Activated CD4-positive, alpha-beta T cell treated with anti-CD3 and anti-CD28 coated beads, Interleukin-10, Interleukin-2, amounts not matched to agents 100 ng/mL and 50 ng/mL, durations not matched to agents 16 hours and 8 hours (primary cell): ENCODE results near the gene G6PC1.
"Not testable (repeated sequence)": the region's sequence is repeated elsewhere in the genome, so short reads cannot be mapped to it uniquely, and the experiment has no call there.

Experiments used
- DNase-seq: peaks from one replicate; pipeline ENCODE4 v3.0.0-alpha.2; 2020

The G6PC1 gene

GRCh38 chr17:42904110-42904469 is 3.5 kb downstream of the G6PC1 start:
- DNase-seq = no peak

DNA sequence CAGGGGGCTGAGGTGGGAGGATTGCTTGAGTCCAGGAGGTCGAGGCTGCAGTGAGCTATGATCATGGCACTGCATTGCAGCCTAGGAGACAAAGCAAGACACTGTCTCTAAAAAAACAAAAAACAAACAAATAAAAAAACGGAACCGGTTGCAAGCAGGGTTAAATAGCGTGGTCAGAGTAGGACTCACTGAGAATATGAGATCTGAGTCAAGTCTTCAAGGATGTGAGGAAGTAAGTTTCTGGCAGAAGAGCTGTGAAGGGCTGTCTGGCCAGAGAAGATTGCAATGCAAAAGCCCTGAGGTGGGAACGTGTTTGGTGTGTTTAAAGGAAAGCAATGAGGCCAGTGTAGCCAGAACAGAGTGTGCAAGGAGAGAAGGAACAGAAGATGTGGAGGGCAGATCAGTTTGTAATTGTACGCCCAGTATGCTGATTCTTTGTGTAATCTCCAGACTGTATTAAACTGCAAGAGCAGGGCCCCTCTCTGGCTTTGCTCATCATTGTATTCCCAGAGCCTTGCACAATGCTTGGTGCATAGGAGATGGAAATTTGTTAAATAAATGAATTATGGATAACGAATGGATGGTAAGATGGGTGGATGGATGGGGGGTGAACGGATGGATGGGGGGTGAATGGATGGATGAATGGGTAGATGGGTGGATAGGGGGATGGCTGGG is 6.3 kb downstream of the G6PC1 start:
- no peak for DNase-seq

DNA sequence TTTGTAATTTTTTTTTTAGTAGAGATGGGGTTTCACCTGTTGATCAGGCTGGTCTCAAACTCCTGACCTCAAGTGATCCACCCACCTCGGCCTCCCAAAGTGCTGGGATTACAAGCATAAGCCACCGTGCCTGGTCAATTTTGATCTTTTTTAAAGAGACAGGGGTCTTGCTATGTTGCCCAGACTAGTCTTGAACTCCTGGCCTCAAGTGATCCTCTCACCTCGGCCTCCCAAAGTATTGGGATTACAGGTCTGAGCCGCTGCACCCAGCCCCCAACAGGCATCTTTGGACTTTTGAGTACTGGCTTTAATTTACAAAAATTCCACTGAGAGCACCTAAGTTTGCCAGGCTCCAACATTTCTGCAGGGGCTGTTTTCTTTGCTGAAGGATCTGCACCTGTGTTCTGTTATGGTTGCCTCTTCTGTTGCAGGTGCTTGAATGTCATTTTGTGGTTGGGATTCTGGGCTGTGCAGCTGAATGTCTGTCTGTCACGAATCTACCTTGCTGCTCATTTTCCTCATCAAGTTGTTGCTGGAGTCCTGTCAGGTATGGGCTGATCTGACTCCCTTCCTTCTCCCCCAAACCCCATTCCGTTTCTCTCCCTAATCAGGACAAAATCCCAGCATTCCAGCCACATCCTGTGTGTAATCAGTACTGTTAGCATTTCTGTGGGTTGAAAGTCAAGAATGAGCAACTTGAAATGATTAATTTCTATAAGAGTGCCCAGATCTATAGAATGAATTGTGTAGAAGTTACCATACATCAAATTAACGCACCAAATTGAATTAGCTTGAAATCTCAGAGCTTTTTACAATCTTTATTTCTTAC is 8.5 kb downstream of the G6PC1 start:
- DNase-seq = no peak

GRCh38 chr17:42913522-42913921 is 12.9 kb downstream of the G6PC1 start:
- DNase-seq = no peak

DNA sequence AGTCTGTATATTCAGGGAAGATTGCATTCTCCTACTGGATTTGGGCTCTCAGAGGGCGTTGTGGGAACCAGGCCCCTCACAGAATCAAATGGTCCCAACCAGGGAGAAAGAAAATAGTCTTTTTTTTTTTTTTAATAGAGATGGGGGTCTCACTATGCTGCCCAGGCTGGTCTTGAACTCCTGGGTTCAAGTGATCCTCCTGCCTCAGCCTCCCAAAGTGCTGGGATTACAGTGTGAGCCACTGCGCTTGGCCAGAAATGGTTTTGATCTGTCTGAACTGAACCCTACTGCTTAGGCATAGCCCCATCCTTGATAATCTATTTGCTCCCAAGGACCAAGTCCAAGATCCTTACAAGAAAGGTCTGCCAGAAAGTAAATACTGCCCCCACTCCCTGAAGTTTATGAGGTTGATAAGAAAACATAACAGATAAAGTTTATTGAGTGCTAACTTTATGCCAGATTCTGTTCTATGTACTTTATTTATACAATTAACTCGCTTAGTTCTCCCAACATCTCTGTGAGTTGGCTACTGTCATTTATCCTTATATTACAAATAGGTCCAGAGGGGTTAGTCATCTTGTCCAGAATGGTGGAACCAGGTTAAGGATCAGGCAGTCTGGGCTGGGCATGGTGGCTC is 13.5 kb downstream of the G6PC1 start:
- DNase-seq = no peak

GRCh38 chr17:42915288-42915687 is 14.7 kb downstream of the G6PC1 start:
- DNase-seq = not testable (repeated sequence)

DNA sequence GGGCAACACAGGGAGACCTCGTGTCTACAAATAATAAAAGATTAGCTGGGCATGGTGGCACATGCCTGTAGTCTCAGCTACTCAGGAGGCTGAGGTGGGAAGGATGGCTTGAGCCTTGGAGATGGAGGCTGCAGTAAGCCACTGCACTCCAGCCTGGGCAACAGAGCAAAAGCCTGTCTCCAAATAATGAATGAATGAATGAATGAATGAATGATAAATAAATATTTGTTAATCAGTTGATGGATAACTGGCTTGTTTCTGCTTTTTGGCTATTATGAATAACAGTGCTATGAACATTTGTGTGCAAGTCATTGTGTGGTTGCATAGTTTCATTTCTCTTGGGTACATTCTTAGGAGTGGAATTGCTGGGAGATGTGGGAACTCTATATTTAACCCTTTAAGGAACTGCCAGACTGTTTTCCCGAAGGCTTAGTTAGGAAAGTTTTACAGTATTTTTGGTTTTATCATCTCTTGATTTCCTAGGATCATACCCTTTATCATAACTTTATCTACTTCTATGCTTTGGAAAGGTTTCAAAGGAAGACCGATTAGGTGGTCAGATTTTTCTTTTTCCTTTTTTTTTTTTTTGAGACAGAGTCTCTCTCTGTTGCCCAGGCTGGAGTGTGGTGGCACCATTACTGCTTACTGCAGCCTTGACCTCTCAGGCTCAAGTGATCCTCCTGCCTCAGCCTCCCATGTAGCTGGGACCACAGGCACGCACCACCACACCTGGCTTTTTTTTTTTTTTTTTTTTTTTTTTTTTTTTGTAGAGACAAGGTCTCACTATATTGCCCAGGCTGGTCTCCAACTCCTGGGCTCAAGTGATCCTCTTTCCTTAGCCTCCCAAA is 16.0 kb downstream of the G6PC1 start:
- not testable (repeated sequence) for DNase-seq

- DNase-seq = no peak
Measured at GRCh38 chr17:42917236-42917603, 16.6 kb downstream of the G6PC1 start.

DNA sequence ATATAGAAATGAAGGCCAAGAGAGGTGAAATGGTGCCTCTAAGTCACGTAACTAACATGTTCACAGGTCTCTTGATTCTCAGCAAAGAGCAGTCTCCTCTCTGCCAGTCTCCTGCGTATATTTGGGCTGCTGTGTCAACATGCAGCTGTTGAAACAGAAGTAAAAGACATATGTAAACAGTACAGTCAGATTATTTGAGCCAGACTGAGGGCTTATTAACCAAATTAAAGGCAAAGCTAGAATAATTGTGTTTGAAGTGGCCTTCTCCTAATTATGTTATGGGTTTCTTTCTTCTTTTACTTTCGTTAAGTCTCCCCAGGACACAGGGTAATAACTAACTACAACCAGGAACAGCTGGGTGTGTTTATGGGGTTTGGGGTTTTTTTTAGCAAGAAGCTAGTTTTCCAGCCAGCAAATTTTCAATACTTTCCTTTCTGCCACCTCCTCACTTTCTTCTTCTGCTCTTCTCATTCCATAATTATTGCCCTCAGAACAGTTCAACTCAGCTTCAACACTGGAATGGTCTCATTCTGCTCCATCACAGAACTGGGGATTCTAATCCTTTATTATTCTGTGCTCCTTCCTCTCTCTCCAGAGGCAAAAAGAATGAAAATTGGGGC is 18.4 kb downstream of the G6PC1 start:
- DNase-seq = no peak

- DNase-seq = not testable (repeated sequence)
Measured at GRCh38 chr17:42919522-42920077, 19.0 kb downstream of the G6PC1 start.

- DNase-seq = no peak
Measured at GRCh38 chr17:42920106-42920900, 19.7 kb downstream of the G6PC1 start.

DNA sequence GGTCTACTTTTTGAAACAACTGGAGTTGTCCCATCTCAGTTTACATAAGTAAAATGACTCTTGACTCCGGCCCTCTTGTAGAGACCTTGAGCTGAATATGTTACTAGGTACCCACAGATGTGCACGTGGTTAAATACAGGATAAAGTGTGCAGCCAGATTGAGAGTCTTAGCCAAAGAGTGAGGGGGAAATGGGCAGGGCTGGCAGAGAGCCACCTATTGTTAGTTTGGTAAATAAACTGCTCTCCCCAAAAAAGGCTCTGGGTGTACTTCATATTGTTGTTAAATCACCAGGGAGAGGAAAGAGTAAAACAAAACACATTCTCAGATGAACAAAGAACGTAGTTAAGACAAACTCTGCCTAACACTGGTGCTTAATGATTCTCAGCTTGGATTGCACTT is 20.3 kb downstream of the G6PC1 start:
- no peak for DNase-seq

DNA sequence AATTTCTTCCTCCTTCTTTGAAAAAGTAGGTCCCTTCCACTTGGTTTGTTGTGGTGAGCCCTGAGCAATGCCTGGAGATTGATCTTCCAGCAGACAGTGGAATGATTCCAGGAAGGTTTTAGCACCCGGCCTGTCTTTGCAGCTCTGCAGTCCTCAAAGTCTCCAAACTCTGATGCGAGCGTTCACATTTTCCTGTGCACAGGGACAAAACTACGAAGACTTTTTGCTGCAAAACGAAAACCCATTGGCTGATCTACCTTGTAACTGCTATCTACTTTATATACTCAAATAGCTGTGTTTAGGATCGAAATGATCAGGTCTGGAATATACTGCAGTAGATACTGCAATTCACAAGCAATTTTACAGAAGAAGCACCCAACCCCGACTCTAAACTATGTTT is 21.7 kb downstream of the G6PC1 start:
- DNase-seq = no peak

- DNase-seq = not testable (repeated sequence)
Measured at GRCh38 chr17:42923472-42923871, 22.9 kb downstream of the G6PC1 start.

DNA sequence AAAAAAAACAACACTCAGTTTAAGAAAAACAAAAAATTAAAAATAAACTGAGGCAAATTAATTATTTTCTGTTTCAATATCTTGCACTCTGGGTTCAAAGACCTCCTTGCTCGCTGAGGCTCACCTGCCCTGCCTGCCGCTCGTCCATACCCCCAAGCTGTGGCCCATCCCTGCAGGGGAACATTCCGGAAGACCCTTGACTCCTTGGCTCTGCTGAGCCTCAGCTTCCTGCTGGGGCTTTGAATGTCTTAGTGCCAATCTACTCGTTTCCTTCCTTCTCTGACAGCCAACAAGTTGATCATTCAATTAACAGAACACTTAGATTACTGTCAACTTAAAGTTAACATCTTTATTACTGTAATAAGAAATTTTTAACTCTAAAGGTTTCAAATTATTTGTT is 24.3 kb downstream of the G6PC1 start:
- no peak for DNase-seq

DNA sequence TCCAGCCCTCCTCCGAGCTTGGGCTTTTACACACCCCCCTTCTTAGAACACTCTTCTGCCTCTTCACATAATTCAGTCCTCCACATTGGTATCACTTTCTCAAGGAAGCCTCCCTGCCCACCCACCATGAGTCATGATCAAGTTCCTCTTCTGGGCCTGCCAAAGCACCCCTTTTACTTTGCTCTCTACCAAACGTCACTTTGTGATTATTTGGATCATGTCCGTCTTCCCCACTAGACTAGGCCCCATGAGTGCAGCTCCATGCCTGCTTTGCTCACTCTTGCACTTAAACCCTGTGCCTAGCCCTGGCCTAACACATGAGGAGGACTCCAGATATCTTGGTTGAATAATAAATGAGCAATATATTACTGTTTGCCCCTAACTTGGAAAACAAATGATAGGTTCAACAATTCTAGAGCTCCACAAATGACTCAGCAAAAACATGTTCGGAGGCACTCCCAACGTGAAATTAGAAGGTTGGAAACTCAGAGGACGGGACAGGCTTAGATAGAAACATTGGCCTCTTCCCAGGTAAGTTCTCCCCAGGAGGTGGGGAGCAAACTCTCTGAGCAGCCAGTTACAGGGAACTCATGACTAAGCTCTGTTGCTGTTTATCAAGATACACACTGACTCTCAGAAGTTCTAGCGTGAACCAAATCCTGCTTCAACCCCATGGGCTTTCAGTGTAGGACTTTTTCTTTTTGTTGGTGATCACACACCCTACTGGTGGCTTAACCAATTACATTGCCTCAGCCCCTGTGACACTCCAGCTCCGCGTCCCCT is 28.3 kb downstream of the G6PC1 start:
- DNase-seq = peak; percentile 73

DNA sequence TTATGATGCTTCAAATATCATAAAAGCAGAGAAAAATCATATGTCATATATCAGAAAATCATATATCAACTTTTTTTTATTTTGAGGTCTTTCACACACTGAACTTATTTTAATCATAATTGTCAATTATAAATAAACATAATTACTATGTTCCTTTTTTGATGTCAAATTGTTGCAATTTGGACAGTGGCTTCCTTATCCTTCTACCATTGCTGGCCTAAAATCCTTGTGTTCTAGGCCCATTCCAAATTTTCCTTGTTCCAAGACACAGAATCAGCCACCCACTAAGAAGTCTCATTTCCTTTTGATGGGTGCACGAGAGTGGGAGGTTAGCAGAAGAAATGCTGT is 28.9 kb downstream of the G6PC1 start:
- no peak for DNase-seq

GRCh38 chr17:42937712-42938596 is 37.4 kb downstream of the G6PC1 start:
- peak; percentile 30 for DNase-seq

GRCh38 chr17:42944211-42944610 is 43.6 kb downstream of the G6PC1 start:
- DNase-seq = no peak

DNA sequence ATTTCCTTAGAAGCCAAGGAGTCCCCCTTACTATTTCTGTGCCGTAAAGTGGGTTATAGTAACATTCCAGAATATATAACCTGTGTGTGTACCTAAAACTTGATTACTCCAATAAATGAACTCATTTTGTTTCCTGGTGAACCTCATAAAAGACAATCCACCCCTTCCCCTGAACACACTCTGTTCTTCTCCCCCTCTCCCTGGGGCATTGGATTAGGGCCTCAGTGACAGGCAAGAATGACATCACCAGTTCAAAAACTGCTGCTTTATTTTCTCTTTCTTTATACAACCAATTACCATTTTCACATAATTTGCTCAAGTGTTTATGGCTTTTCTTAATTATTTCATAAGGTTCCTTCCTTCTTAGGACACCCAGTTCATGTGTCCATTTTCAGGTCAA is 46.2 kb downstream of the G6PC1 start:
- no peak for DNase-seq
